ENCODE data around the gene FAM47E.

FAM47E gene

GRCh38 chr4:76305033-76305687 lies 53.6 kb downstream of the FAM47E start:
- no peak for DNase-seq

- peak; percentile 25 to 45 for DNase-seq
Observed at GRCh38 chr4:76305971-76306881, 54.7 kb downstream of the FAM47E start, which contains the start of gene STBD1. TSS of gene STBD1 (plus strand) at chr4:76306733. CDS start at chr4:76306770, 37 bp downstream.

DNA sequence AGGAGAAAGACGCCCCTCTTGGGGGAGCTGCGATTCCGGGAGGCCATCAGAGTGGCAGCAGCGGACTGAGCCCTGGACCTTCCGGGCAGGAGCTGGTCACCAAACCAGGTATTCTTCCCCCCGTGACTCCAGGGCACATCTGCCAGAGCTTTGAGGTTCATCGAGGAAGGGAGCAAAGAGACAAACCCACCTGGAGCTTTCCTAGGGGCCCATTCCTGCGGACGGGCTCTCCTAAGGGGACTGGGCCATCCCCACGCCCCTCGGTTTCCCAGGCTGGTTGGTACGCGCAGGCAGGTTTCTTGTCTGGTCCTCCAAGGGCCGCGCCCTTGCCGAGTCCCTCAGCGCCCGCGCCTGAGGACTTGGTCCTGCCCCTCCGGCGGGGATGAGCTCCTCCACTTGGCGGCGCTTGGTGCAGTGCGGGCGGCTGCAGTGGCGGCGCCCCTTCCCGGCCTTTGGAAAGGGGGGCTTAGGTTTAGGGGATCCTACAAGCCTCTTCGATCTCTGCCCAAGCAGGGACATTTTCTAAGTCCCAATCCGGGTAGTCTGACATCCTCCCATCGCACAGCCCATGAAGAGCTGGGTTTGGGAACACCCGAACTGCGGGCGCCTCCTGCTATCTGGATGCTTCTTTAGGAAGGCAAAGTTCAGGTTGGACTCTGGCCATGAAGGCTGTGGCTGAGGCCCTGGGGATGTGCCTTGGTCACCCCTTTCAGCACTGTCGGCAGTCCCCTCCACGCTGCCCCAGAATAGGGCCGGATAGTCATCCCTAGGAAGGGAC lies 55.5 kb downstream of the FAM47E start:
- DNase-seq, result peak; percentile 31 to 57

- peak in 1 of 2 experiments; percentile 27 for DNase-seq
Observed at GRCh38 chr4:76307660-76308014, 56.1 kb downstream of the FAM47E start.

- peak in 1 of 2 experiments; percentile 8 for DNase-seq
Observed at GRCh38 chr4:76308548-76308947, 57.0 kb downstream of the FAM47E start.

DNA sequence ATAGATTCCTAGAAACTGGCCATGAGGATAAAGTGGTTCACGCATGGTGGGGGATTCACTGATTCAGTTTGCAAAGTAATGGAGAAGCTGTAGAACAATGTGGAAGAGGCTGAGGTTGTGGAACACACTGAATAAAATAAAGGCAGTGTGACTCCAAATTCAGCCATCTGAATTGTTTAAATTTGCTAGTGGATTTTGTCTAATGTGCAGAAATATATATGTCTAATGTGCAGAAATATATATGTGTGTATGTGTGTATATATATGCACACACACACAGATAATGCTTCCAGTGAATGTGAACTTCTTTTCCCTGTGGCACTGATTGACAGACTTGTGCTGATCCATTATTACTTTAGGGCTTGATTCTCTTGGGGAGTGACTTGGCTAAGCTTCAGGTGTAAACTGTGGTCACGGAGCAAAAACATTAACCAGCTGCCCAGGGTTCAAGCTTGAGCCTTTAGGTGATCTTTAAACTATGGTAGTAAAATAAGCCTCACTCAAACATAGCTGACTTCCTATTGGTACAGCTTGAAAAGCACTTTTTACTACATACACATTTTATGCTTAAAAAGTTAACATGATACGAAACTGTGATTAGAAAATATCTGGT lies 58.5 kb downstream of the FAM47E start:
- DNase-seq, result peak in 1 of 2 experiments; percentile 23

DNA sequence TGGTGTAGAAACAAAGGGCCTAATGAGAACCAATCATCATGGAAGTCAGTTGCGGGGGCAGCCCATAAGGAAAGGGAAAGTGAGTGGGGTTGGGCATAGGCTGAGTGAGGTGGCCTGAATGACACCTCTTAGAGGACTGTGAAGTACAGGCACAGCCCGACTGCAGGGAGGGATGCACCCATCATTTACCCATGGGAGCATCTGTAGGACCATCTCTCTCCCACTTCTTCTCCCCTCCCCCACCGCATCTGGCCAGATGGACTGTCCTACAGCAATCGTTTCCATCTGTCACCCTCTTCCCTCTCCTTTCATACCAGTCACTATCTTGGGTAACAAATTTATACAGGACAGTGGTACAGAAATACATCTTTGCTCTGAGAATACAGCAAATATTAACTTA lies 59.2 kb downstream of the FAM47E start:
- peak; percentile 85 to 90 for DNase-seq

GRCh38 chr4:76311896-76312331 lies 60.4 kb downstream of the FAM47E start:
- DNase-seq, result peak; percentile 65 to 72

DNA sequence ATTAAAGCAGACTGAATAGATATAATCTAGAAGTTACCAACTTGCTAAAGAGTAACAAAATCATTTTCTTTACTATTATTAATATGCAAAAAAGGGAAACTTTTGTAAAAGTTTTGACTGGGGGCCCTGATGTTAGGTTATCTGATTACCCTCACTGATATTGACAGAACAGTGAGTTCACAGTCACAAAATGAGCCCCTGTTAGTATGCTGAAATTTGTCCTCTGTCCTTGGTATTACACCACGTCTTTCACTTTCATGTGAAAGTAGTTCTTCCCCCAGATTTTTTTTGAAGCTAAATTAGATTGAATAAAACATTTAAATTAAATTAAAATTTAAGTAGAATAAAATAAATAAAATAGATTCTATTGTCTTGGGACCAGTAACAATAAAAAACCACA lies 60.9 kb downstream of the FAM47E start:
- no peak for DNase-seq

DNA sequence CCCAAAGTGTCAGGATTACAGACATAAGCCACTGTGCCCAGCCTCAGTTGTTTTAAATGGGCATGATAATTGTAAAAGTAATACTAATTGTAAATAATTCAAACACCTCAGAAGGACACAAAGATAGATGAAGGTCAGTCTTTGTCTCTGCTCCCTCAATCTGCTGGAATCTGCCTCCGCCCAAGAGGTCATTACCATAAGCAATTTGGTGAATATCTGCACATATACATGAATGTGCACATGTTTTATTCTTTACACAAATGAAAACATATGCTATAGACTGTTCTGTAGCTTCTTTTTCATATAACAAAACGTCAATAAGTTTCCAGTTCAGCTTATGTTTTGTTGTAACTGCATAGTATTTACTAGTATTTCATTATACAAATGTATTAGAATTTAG lies 62.0 kb downstream of the FAM47E start:
- no peak for DNase-seq

- no peak for DNase-seq
Observed at GRCh38 chr4:76315267-76315918, 63.9 kb downstream of the FAM47E start.

DNA sequence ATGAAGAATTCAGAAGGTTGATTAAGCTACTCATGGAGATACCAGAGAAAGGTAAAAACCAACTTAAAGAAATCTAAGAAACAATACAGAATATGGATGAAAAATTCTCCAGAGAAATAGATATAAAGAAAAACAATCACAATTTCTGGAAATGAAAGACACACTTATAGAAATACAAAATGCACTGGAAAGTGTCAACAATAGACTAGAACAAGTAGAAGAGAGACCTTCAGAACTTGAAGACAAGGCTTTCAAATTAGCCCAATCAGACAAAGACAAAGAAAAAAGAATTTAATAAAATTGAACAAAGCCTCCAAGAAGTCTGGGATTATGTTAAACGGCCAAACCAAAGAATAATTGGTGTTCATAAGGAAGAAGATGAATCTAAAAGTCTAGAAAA lies 64.6 kb downstream of the FAM47E start:
- no peak for DNase-seq

GRCh38 chr4:76322236-76322635 lies 70.7 kb downstream of the FAM47E start:
- no peak for DNase-seq

DNA sequence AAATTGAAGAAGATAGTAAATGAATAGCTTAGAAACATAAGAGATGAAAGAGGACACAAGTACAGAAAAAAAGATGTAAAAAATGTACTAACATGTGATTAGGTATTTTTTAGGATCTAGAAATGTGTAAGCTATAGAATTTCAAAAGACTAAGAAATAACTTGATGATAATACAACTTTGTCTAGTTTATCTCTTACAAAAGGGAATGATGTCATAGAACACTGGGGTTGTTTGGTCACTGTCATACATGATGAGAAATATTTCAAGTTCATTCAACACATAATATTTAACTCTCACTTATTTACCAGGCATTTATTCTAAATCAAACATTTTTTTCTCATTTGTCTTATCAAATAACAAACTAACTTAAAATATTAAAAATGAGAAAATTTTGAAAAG lies 73.6 kb downstream of the FAM47E start:
- no peak for DNase-seq

- DNase-seq, result no peak
Observed at GRCh38 chr4:76326515-76326914, 75.0 kb downstream of the FAM47E start.
